Mononuclear cell (primary cell): Measurements from ENCODE around the gene GALNT9. TPM values are rescaled to one million over a fixed set of nuclear protein-coding genes. Genes with fewer than 3 reads are reported as not detected.

ENCODE experiments used
- H3K27me3 ChIP-seq: 2 replicates; pipeline ENCODE4 v1.6.0; 2011; ENCODE audit warnings: low read length, control low read depth; ENCODE audit not compliant: insufficient read depth
- H3K4me1 ChIP-seq: 2 replicates; pipeline ENCODE4 v1.5.1; 2011; ENCODE audit warnings: mild to moderate bottlenecking, low read length, control low read depth; ENCODE audit not compliant: insufficient read depth
- H3K4me3 ChIP-seq: 2 replicates; pipeline ENCODE4 v1.5.1; 2011; ENCODE audit warnings: mild to moderate bottlenecking, low read length, moderate library complexity
- H3K9me3 ChIP-seq: 2 replicates; pipeline ENCODE4 v1.5.1; 2011; ENCODE audit warnings: low read depth, mild to moderate bottlenecking, control low read depth, low read length
- total RNA-seq: library from RNA; depleted of rRNA; stranded (reverse); fragments of >200 nt; gene quantifications from one replicate; pipeline ENCODE4 v1.2.3, GENCODE V29; 2012

The GALNT9 gene
- total RNA-seq, 1 donor = 0.63 TPM

DNA sequence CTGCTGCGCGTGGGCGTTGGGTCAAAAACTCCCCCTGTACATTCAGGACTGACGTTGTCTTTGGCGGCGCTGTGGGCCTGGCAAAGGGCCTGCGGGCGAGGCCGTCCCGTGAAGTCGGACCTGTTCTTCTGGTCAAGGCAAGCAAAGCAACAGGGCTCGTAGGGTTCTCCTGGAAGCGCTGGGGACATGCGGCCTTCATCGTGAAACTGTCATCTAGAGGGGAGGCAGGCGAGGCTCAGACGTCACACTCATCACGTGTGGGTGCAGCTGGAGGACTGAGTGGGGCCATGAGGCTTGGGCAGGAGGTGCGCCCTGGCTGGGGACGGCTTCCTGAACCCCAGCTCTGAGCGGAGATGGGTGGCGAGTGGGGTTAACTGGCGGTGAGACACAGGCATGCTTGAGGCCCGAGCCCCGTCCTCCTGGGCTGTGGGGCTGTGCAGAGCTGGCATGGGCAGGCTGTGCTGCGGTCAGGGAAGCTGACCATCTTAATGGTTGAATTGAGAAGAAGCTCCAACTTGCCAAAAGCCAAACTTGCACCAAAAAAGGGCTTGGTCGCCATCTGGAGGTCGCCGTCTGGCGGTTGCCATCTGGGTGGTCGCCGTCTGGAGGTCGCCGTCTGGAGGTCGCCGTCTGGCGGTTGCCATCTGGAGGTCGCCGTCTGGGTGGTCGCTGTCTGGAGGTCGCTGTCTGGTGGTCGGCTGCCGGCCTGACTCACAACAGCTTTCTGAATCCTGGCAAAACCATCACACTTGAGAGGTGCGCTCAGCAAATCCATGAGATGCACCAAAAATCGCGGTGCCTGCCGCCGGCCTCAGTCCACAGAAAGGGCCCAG lies 119.0 kb downstream of the GALNT9 start:
- Histone ChIP-seq H3K4me1 (no peaks in the 10 kb centered on the region), H3K9me3 (no peaks in the 10 kb centered on the region), H3K27me3 (peaks cover 6% of the 10 kb centered on the region), H3K4me3 (no peak overlapping the region)

- Histone ChIP-seq H3K4me1 (no peaks in the 10 kb centered on the region), H3K4me3 (no peak overlapping the region), H3K9me3 (no peaks in the 10 kb centered on the region), H3K27me3 (peaks cover 11% of the 10 kb centered on the region)
Observed at GRCh38 chr12:132209619-132210222, 119.7 kb downstream of the GALNT9 start.

GRCh38 chr12:132208153-132208823 lies 121.1 kb downstream of the GALNT9 start:
- Histone ChIP-seq H3K4me1 (no peaks in the 10 kb centered on the region), H3K27me3 (peaks cover 11% of the 10 kb centered on the region), H3K9me3 (no peaks in the 10 kb centered on the region), H3K4me3 (no peak overlapping the region)

DNA sequence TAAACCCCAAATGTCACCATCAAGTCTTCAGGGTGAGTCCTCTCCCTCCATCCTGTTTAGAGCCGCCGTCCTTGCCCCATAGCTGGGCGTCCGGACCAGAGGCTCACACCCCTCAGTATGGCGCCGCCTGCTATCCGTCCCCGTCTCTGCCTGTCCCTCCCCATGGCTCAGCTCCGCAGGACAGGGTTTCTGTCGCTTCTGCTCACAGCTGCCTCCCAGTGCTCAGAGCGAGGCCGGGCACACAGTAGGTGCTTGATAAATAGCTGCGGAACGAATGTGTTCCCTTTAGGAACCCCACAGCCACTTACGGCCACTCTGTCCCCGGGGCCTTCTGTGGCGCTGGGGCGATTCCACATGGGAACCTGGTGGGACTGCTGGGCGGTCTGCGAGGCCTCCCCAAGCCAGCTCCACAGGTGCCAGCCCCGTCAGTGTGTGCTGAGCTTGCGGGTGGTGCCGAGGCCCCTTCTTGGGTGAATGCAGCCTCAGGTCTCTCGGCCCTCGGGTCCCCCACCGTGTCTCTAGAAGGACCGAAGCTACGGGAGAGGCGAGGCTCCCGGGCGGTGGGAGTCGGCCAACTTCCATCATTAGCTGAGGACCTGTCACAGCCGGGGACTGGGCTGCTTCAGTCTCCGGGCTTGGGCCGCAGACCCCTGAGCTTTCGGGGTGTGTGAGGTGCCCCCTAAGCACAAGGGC lies 122.2 kb downstream of the GALNT9 start:
- no peak overlapping the region for H3K4me3 ChIP-seq
- no peaks in the 10 kb centered on the region for H3K9me3 ChIP-seq
- no peaks in the 10 kb centered on the region for H3K4me1 ChIP-seq
- peaks cover 11% of the 10 kb centered on the region for H3K27me3 ChIP-seq

- H3K9me3 ChIP-seq = no peaks in the 10 kb centered on the region
- H3K27me3 ChIP-seq = peaks cover 11% of the 10 kb centered on the region
- no peaks in the 10 kb centered on the region for H3K4me1 ChIP-seq
- no peak overlapping the region for H3K4me3 ChIP-seq
Observed at GRCh38 chr12:132206046-132206434, 123.3 kb downstream of the GALNT9 start.

DNA sequence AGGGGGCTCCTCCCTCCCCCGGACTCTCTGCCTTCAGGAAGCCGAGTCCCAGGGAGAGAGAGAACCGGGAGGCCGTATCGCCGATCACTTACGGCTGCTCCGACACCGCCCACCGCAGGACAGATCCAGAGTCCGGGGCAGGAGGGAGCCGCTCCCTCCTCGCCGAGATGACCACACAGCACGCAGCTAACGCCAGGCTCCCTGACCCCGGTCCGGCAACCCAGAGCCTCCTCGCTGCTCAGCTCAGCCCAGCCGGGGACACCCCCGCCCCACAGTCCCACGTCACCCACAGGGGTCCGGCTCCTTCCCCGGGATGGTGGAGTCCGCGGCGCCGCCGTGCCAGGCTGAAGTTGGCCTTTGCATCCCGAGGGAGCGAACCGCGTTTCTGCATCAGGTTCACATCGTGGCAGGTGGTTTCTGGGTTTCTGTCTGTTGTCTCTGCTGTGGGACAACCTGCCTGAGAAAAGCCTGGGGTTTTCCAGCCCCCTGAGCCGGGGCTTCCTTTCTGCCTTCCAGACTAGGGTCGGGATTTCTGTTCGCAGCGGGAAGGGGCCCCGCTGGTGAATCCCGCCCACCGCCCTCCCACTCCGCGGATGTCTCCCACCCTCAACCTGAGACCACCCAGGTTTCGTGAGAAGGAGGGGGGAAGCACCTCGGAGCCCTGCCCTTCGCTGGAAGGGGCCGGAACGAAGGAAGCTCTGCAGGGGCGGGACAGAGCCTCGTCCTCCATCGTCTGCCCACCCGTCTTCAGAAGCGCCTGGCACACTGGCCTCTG lies 123.9 kb downstream of the GALNT9 start:
- Histone ChIP-seq H3K9me3 (no peaks in the 10 kb centered on the region), H3K27me3 (peaks cover 11% of the 10 kb centered on the region), H3K4me1 (no peaks in the 10 kb centered on the region), H3K4me3 (no peak overlapping the region)

DNA sequence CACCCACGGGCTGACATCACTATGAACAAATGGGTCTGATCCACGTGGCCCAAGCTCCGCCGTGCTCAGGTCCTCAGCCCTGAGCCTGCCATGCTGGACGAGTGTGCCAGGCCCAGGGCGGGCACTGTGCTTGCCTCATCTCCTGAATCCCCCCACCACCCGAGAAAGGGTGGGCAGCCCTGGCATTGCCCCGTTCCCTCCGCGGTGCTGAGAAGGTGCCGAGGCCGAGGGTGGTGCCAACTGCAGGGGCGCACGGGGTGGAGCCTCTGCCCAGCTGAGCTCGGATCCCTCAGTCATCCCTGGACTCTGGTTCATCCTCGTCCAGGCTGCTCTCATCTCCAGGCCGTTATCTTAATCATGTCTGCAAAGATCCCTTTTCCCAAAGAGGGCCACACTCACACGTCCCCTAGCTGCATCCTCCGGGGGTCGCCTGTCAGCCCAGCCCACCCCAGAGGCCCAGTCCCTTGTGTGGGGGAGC lies 124.6 kb downstream of the GALNT9 start:
- H3K27me3 ChIP-seq = peaks cover 11% of the 10 kb centered on the region
- no peaks in the 10 kb centered on the region for H3K9me3 ChIP-seq
- H3K4me1 ChIP-seq = no peaks in the 10 kb centered on the region
- no peak overlapping the region for H3K4me3 ChIP-seq

GRCh38 chr12:132204063-132204792 lies 125.2 kb downstream of the GALNT9 start:
- Histone ChIP-seq H3K4me3 (no peak overlapping the region), H3K4me1 (no peaks in the 10 kb centered on the region), H3K27me3 (peaks cover 11% of the 10 kb centered on the region), H3K9me3 (no peaks in the 10 kb centered on the region)

DNA sequence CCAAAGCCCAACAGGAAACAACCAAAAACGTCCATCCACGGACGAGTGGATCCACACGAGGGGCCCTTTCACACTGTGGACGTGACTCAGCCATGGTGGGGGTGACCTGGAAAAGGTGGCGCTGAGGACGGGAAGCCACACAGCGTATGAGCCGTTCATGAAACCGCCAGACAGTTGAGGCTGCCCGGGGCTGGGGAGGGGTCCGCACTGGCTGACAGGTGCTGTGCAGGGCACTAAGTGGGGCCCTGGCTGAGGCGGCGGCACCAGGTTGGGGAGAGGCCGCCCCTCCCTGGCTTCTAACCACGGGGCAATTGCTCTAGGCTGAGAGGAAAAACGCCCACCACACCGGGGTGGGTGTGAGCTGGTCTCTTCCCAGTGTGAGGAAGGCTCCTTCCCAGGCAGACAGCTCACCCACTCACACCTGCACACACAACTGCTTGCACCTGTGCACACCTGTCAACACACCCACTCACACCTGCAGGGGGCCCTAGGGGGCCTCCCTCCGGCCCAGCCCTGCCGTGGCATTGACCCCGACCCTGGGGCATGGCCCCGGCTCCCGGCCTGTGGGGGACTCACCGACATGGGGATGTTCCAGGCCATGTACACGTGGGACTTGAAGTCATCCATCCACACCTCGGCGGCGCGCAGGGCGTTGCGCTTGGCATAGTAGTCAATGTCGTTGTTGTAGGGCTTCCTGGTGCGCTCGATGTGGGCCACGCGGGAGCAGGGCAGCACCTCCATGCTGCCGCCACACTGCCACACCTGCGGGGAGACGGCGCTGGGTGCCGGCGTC lies 126.3 kb downstream of the GALNT9 start:
- Histone ChIP-seq H3K9me3 (no peaks in the 10 kb centered on the region), H3K4me1 (no peaks in the 10 kb centered on the region), H3K4me3 (no peak overlapping the region), H3K27me3 (peaks cover 11% of the 10 kb centered on the region)

GRCh38 chr12:132201391-132202120 lies 127.8 kb downstream of the GALNT9 start:
- Histone ChIP-seq H3K4me1 (no peaks in the 10 kb centered on the region), H3K4me3 (no peak overlapping the region), H3K27me3 (peaks cover 11% of the 10 kb centered on the region), H3K9me3 (no peaks in the 10 kb centered on the region)

DNA sequence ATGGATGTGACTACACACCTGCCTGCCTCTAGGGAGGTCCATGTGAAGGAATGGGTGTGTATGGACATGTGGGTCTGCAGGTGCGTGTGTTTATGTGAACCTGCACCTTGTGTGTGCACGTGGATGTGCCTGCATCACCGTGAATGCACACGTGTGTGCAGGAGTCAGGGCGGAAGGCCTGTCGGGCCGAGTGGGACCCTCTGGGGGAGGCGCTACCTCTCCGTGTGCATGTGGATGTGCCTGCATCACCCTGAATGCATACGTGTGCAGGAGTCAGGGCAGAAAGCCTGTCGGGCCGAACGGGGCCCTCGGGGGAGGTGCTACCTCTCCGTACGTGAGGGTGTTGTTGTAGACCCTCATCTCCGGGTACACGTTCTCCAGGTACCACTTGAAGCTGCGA lies 128.6 kb downstream of the GALNT9 start:
- Histone ChIP-seq H3K4me1 (no peaks in the 10 kb centered on the region), H3K27me3 (peaks cover 8% of the 10 kb centered on the region), H3K9me3 (no peaks in the 10 kb centered on the region), H3K4me3 (no peak overlapping the region)

DNA sequence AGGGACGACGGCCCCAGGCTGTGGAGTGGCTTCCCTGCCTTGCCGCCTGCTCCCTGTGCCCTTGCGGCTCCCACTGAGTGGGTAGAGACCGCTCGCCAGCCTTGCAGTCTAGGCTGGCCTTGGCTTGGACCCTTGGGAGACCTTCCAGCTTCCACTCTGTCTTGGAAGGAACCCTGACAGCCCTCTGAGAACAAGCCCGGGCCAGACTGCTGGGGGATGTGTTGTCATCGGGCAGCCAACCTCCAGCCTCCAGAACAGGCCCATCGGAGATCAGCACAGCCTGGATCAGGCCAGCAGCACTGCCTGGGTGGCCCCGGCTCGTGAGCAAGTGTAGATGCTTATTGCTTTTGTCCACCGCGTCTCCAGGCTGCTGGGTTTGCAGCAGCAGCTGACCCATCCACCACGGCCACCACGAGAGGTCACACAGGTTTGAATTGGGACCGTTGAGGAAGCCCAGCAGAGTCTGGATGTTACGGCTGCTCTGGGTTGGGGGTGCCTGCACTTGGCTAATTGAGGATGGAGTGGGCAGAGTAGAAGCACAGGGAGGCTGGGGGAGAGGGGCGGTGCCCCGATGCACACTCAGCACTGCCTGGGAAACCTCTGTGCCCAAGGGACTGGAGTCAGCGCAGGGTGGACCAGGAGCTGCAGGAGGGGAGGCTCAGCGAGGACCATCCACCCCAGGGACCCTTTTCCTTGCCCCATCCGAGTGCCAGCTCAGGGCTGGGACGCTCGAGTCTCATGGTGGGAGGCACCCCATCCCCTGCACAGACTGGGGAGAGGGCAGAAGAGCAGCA lies 129.7 kb downstream of the GALNT9 start:
- Histone ChIP-seq H3K4me1 (no peaks in the 10 kb centered on the region), H3K4me3 (no peak overlapping the region)

More for the DNA sequence above, 129.7 kb downstream of the GALNT9 start:
- no peaks in the 10 kb centered on the region for H3K27me3 ChIP-seq
- H3K9me3 ChIP-seq = no peaks in the 10 kb centered on the region
